Measurements from ENCODE around the gene OCA2. TPM values are rescaled to one million over a fixed set of nuclear protein-coding genes. Genes with fewer than 3 reads are reported as not detected.

Gene OCA2
- total and polyA plus RNA-seq, 2 of the 13 experiments (the other 11 are each of a cell fraction or from before 2014, with no cell fraction given) = 0.02 to 0.05 TPM

- H2AFZ ChIP-seq (ENCODE audit: low read length) = no peak overlapping the region
- H3K4me3 ChIP-seq (replicated peaks in 1 of 3; ENCODE audit: insufficient read depth in 1 of 3, low read depth in 2 of 3, low read length in 3 of 3) = no peak overlapping the region
- CTCF ChIA-PET (ENCODE audit: low intra/inter-chr PET ratio, low total read pairs) = no interaction called here
- BruUV-seq (replicated peaks) = no TSS peak
- intact Hi-C loops (cut with micrococcal nuclease; ENCODE audit: unreplicated experiment) = no loop called here
- DNase-seq (ENCODE audit: low spot score) (no peak), ATAC-seq (no peak), FAIRE-seq (no peak)
- no peak overlapping the region for H3K4me2 ChIP-seq (ENCODE audit: low read depth, low read length)
- POLR2A ChIA-PET = no interaction called here
- H4K20me1 ChIP-seq (ENCODE audit: insufficient read depth, low read length) = no peaks in the 10 kb centered on the region
- no peak overlapping the region for H3K9ac ChIP-seq (ENCODE audit: insufficient read depth, low read depth, low read length)
- WGBS (ENCODE audit: low lambda C conversion rate) = 74% methylated on average over 20 of the region's 63 CpGs
- no peaks in the 10 kb centered on the region for H3K36me3 ChIP-seq (replicated peaks in 1 of 2; ENCODE audit: control insufficient read depth in 1 of 2, insufficient read depth in 2 of 2, low read length in 2 of 2)
- H3K27ac ChIP-seq (ENCODE audit: extremely low read length, insufficient read depth, low read length) = no peak overlapping the region
- no peaks in the 10 kb centered on the region for H3K4me1 ChIP-seq (ENCODE audit: insufficient read depth, low read length)
- in situ Hi-C loops (cut with HindIII; ENCODE audit: extremely low pct_ligation_motif_present, low pct_unique_long_range_greater_than_20kb) = no loop called here
- H3K79me2 ChIP-seq (ENCODE audit: insufficient read depth, low read length) = no peaks in the 10 kb centered on the region
- no peaks in the 10 kb centered on the region for H3K9me3 ChIP-seq (ENCODE audit: low read length)
- H3K27me3 ChIP-seq (ENCODE audit: control insufficient read depth in 1 of 2, insufficient read depth in 2 of 2, low read length in 2 of 2) = no peaks in the 10 kb centered on the region
- TF ChIP-seq NONO (IDR thresholded peaks at IDR 0.05) (no peak), NONO (CRISPR knock-in tag; conservative IDR thresholded peaks at IDR 0.05) (no peak), HDAC6 (IDR thresholded peaks at IDR 0.05; ENCODE audit: low read depth, low read length) (no peak), DMAP1 (CRISPR knock-in tag; IDR thresholded peaks at IDR 0.05) (no peak), SNAPC5 (CRISPR knock-in tag; IDR thresholded peaks at IDR 0.05; ENCODE audit: borderline replicate concordance) (no peak), RCOR2 (CRISPR knock-in tag; IDR thresholded peaks at IDR 0.05) (no peak), ZFP82 (CRISPR knock-in tag; IDR thresholded peaks at IDR 0.05; ENCODE audit: borderline replicate concordance) (no peak), SUZ12 (IDR thresholded peaks at IDR 0.05; ENCODE audit: low read depth, low read length) (no peak), CREB3 (CRISPR knock-in tag; IDR thresholded peaks at IDR 0.05) (no peak), RERE (CRISPR knock-in tag; IDR thresholded peaks at IDR 0.05; ENCODE audit: low read depth) (no peak), GLI4 (CRISPR knock-in tag; IDR thresholded peaks at IDR 0.05; ENCODE audit: borderline replicate concordance) (no peak), PITX1 (CRISPR knock-in tag; IDR thresholded peaks at IDR 0.05) (no peak)
- TF ChIP-seq, protein P1, sequence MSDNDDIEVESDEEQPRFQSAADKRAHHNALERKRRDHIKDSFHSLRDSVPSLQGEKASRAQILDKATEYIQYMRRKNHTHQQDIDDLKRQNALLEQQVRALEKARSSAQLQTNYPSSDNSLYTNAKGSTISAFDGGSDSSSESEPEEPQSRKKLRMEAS (IDR thresholded peaks at IDR 0.05) = no peak
- TF ChIP-seq, protein P2, sequence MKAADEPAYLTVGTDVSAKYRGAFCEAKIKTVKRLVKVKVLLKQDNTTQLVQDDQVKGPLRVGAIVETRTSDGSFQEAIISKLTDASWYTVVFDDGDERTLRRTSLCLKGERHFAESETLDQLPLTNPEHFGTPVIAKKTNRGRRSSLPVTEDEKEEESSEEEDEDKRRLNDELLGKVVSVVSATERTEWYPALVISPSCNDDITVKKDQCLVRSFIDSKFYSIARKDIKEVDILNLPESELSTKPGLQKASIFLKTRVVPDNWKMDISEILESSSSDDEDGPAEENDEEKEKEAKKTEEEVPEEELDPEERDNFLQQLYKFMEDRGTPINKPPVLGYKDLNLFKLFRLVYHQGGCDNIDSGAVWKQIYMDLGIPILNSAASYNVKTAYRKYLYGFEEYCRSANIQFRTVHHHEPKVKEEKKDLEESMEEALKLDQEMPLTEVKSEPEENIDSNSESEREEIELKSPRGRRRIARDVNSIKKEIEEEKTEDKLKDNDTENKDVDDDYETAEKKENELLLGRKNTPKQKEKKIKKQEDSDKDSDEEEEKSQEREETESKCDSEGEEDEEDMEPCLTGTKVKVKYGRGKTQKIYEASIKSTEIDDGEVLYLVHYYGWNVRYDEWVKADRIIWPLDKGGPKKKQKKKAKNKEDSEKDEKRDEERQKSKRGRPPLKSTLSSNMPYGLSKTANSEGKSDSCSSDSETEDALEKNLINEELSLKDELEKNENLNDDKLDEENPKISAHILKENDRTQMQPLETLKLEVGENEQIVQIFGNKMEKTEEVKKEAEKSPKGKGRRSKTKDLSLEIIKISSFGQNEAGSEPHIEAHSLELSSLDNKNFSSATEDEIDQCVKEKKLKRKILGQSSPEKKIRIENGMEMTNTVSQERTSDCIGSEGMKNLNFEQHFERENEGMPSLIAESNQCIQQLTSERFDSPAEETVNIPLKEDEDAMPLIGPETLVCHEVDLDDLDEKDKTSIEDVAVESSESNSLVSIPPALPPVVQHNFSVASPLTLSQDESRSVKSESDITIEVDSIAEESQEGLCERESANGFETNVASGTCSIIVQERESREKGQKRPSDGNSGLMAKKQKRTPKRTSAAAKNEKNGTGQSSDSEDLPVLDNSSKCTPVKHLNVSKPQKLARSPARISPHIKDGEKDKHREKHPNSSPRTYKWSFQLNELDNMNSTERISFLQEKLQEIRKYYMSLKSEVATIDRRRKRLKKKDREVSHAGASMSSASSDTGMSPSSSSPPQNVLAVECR (CRISPR knock-in tag; IDR thresholded peaks at IDR 0.05; ENCODE audit: borderline replicate concordance) = no peak
Observed at GRCh38 chr15:28003302-28004037, 95.6 kb downstream of the OCA2 start.

Data from HepG2 (cell line).